ENCODE measurements around the gene MED8.
"Not testable (repeated sequence)": the region's sequence is repeated elsewhere in the genome, so short reads cannot be mapped to it uniquely, and the experiment has no call there.

MED8 gene

GRCh38 chr1:43382027-43382779, 7.4 kb downstream of the MED8 start:
- DNase-seq: no peak

GRCh38 chr1:43381612-43382011, 8.0 kb downstream of the MED8 start:
- no peak for DNase-seq

- DNase-seq: no peak
Observed at GRCh38 chr1:43379476-43379875, 10.1 kb downstream of the MED8 start.

- DNase-seq: no peak
Observed at GRCh38 chr1:43377831-43378230, 11.8 kb downstream of the MED8 start.

GRCh38 chr1:43376723-43377235, 12.8 kb downstream of the MED8 start:
- no peak for DNase-seq

- DNase-seq: no peak
Observed at GRCh38 chr1:43373066-43373940, 16.3 kb downstream of the MED8 start.

GRCh38 chr1:43372172-43372571, 17.4 kb downstream of the MED8 start:
- DNase-seq: no peak

GRCh38 chr1:43370564-43370963, 19.0 kb downstream of the MED8 start:
- DNase-seq: no peak

GRCh38 chr1:43369779-43370178, 19.8 kb downstream of the MED8 start:
- DNase-seq: not testable (repeated sequence)

GRCh38 chr1:43368646-43369020, 21.0 kb downstream of the MED8 start:
- DNase-seq: no peak

GRCh38 chr1:43367904-43368645, 21.5 kb downstream of the MED8 start, which contains the start of gene ELOVL1:
Gene ELOVL1, minus strand, starts transcription at chr1:43368011. Its CDS starts 2,402 bp downstream, at chr1:43365609.
- peak; percentile 96 for DNase-seq

- DNase-seq: peak; percentile 37
Observed at GRCh38 chr1:43367026-43367903, 22.3 kb downstream of the MED8 start.

GRCh38 chr1:43366601-43367025, 23.0 kb downstream of the MED8 start:
- no peak for DNase-seq

- peak; percentile 32 for DNase-seq
Observed at GRCh38 chr1:43366179-43366578, 23.4 kb downstream of the MED8 start.

- no peak for DNase-seq
Observed at GRCh38 chr1:43365678-43366077, 23.9 kb downstream of the MED8 start.

GRCh38 chr1:43363935-43364525, 25.6 kb downstream of the MED8 start:
- no peak for DNase-seq

GRCh38 chr1:43363283-43363934, 26.2 kb downstream of the MED8 start:
- peak; percentile 45 for DNase-seq

- DNase-seq: no peak
Observed at GRCh38 chr1:43360616-43361015, 29.0 kb downstream of the MED8 start.

- no peak for DNase-seq
Observed at GRCh38 chr1:43359696-43360095, 29.9 kb downstream of the MED8 start.

- peak; percentile 100 for DNase-seq
Observed at GRCh38 chr1:43358746-43359693, 30.6 kb downstream of the MED8 start, which contains the start of gene CDC20. Gene CDC20, plus strand, starts transcription at chr1:43358981. Its CDS starts 235 bp downstream, at chr1:43359216.

All from activated CD4-positive, alpha-beta T cell treated with anti-CD3 and anti-CD28 coated beads, Interleukin-10, Interleukin-2, amounts not matched to agents 100 ng/mL and 50 ng/mL, durations not matched to agents 16 hours and 8 hours (primary cell).